Liver (tissue), 9 donors: Measurements from ENCODE around the gene FOXA2. TPM values are rescaled to one million over a fixed set of nuclear protein-coding genes. Genes with fewer than 3 reads are reported as not detected.

ENCODE experiments used
- DNase-seq: peaks from one replicate; pipeline ENCODE4 v3.0.0-alpha.2; 2017; ENCODE audit warnings: low spot score
- H3K27ac ChIP-seq, 2 donors: one replicate each; pipeline ENCODE4 v1.7.0; 2013; ENCODE audit warnings: inconsistent platforms in 2 of 2, low read length in 2 of 2, control low read depth in 1 of 2, low read depth in 1 of 2, mild to moderate bottlenecking in 1 of 2
- H3K27me3 ChIP-seq, 4 donors: one replicate each; pipeline versions ENCODE4 v1.6.1 to v1.7.0; 2013; ENCODE audit warnings: low read length in 3 of 4, inconsistent platforms in 1 of 4, mild to moderate bottlenecking in 1 of 4, moderate library complexity in 1 of 4; ENCODE audit not compliant: control insufficient read depth in 4 of 4, insufficient read depth in 4 of 4
- H3K36me3 ChIP-seq, 4 donors: one replicate each; pipeline versions ENCODE4 v1.6.1 to v1.7.0; 2013; ENCODE audit warnings: low read length in 3 of 4, mild to moderate bottlenecking in 3 of 4, low read depth in 1 of 4, moderate library complexity in 1 of 4; ENCODE audit not compliant: control insufficient read depth in 4 of 4, insufficient read depth in 3 of 4
- H3K4me1 ChIP-seq, 4 donors: one replicate each; pipeline versions ENCODE4 v1.6.1 to v1.7.0; 2013; ENCODE audit warnings: low read length in 3 of 4, mild to moderate bottlenecking in 3 of 4, moderate library complexity in 1 of 4; ENCODE audit not compliant: control insufficient read depth in 4 of 4, insufficient read depth in 4 of 4
- H3K4me3 ChIP-seq, 3 donors: one replicate each; pipeline versions ENCODE4 v1.6.1 to v1.7.0; 2013; ENCODE audit warnings: low read length in 3 of 3, control low read depth in 1 of 3, low read depth in 1 of 3, mild to moderate bottlenecking in 1 of 3
- H3K9ac ChIP-seq, 2 donors: one replicate each; pipeline ENCODE4 v1.7.0; 2013; ENCODE audit warnings: low read length in 2 of 2, mild to moderate bottlenecking in 2 of 2, moderate library complexity in 2 of 2, control low read depth in 1 of 2, low read depth in 1 of 2
- H3K9me3 ChIP-seq, 4 donors: one replicate each; pipeline versions ENCODE4 v1.6.1 to v1.7.0; 2013; ENCODE audit warnings: low read length in 3 of 4; ENCODE audit not compliant: control insufficient read depth in 4 of 4
- EGR1 ChIP-seq, 2 donors: IDR thresholded peaks; 2 replicates each; pipeline ENCODE4 v1.6.1; 2016 to 2018; ENCODE audit warnings: antibody characterized with exemption in 2 of 2, low read depth in 2 of 2
- FOXA1 ChIP-seq: IDR thresholded peaks from 2 replicates; pipeline ENCODE4 v1.6.1; 2016; ENCODE audit warnings: antibody characterized with exemption
- FOXA2 ChIP-seq: IDR thresholded peaks from 2 replicates; pipeline ENCODE4 v1.6.1; 2016; ENCODE audit warnings: antibody characterized with exemption
- GABPA ChIP-seq, 2 donors: IDR thresholded peaks in 1 of 2; conservative IDR thresholded peaks in 1 of 2; 2 replicates each; pipeline ENCODE4 v1.6.1; 2016; ENCODE audit warnings: antibody characterized with exemption in 2 of 2, mild to moderate bottlenecking in 1 of 2, moderate library complexity in 1 of 2
- HNF4A ChIP-seq, 2 donors: conservative IDR thresholded peaks; 2 replicates each; pipeline ENCODE4 v1.6.1; 2016; ENCODE audit warnings: antibody characterized with exemption in 2 of 2, mild to moderate bottlenecking in 2 of 2
- HNF4G ChIP-seq: IDR thresholded peaks from 2 replicates; pipeline ENCODE4 v1.6.1; 2016; ENCODE audit warnings: antibody characterized with exemption
- JUND ChIP-seq, 2 donors: IDR thresholded peaks; 2 replicates each; pipeline ENCODE4 v1.6.1; 2016; ENCODE audit warnings: antibody characterized with exemption in 2 of 2
- NR2F2 ChIP-seq: IDR thresholded peaks from 2 replicates; pipeline ENCODE4 v1.6.1; 2016; ENCODE audit warnings: antibody characterized with exemption
- RAD21 ChIP-seq, 2 donors: IDR thresholded peaks; 2 replicates each; pipeline ENCODE4 v1.6.1; 2016; ENCODE audit warnings: antibody characterized with exemption in 2 of 2, mild to moderate bottlenecking in 2 of 2
- RXRA ChIP-seq, 2 donors: IDR thresholded peaks; 2 replicates each; pipeline ENCODE4 v1.6.1; 2017 to 2018; ENCODE audit warnings: antibody characterized with exemption in 2 of 2, mild to moderate bottlenecking in 1 of 2
- SP1 ChIP-seq: IDR thresholded peaks from 2 replicates; pipeline ENCODE4 v1.6.1; 2018; ENCODE audit warnings: antibody characterized with exemption, mild to moderate bottlenecking
- TAF1 ChIP-seq: conservative IDR thresholded peaks from 2 replicates; pipeline ENCODE4 v1.6.1; 2016; ENCODE audit warnings: antibody characterized with exemption, mild to moderate bottlenecking
- YY1 ChIP-seq: IDR thresholded peaks from 2 replicates; pipeline ENCODE4 v1.6.1; 2016; ENCODE audit warnings: antibody characterized with exemption, mild to moderate bottlenecking
- WGBS: extraction: QIAGEN DNeasy Blood & Tissue Kit; methylation state at CpG from one replicate; pipeline ENCODE4 v1.1.7; 2013; 5-methylcytosine and 5-hydroxymethylcytosine counted together
- polyA plus RNA-seq, 2 donors: library from polyadenylated mRNA; stranded (reverse) in 1 of 2; unstranded in 1 of 2; fragments of 200-250 nt in 1 of 2; fragments of >200 nt in 1 of 2; fragmentation: Nextera tagmentation in 1 of 2; extraction: Ambion mirVana in 1 of 2; gene quantifications; one replicate each; pipeline versions ENCODE4 v1.2.1 to v1.2.3, GENCODE V29; 2013 to 2015
- total RNA-seq, 2 donors: library from RNA; depleted of rRNA; stranded (reverse); fragments of >200 nt; gene quantifications; one replicate each; pipeline ENCODE4 v1.2.3, GENCODE V29; 2014
- TF ChIP-seq, protein P1 (sequence below): IDR thresholded peaks from 2 replicates; pipeline ENCODE4 v1.6.1; 2016; ENCODE audit warnings: antibody characterized with exemption, mild to moderate bottlenecking
- TF ChIP-seq, protein P2 (sequence below): IDR thresholded peaks from 2 replicates; pipeline ENCODE4 v1.6.1; 2016; ENCODE audit warnings: antibody characterized with exemption
- TF ChIP-seq, protein P3 (sequence below): IDR thresholded peaks from 2 replicates; pipeline ENCODE4 v1.6.1; 2016; ENCODE audit warnings: antibody characterized with exemption
- TF ChIP-seq, protein P4 (sequence below): fragments of 150-350 bp; IDR thresholded peaks from 2 replicates; pipeline ENCODE4 v1.5.1; 2017; ENCODE audit warnings: improper control_type of control experiment, low read depth, low read length; ENCODE audit not compliant: missing input control
- donor health status: healthy.
- donor health status: healthy.
- donor health status: healthy.
- donor health status: healthy.
- donor health status: healthy.

The FOXA2 gene
- total and polyA plus RNA-seq, 4 donors: 5.2 to 12.7 (median 11.1) TPM

DNA sequence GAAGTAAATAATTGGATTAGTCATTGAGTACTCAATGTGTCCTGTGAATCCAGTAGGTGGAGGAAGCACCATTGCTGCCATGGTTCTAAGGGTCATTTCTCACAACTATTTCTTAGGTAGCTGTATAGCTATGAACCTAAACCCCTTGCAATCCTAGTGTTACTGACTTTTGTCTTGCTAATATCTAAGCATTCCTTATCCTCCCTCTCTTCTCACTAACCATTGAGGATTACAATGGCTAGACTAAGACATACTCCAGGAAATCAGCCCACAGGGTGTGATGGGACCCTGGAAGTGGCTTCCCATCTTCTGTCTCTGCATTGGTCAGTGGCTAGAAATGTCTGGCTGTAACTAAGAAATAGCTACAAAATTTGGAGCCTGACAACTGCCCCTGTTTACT, 27.3 kb upstream of the FOXA2 start (continued):
- TF ChIP-seq, protein P1, sequence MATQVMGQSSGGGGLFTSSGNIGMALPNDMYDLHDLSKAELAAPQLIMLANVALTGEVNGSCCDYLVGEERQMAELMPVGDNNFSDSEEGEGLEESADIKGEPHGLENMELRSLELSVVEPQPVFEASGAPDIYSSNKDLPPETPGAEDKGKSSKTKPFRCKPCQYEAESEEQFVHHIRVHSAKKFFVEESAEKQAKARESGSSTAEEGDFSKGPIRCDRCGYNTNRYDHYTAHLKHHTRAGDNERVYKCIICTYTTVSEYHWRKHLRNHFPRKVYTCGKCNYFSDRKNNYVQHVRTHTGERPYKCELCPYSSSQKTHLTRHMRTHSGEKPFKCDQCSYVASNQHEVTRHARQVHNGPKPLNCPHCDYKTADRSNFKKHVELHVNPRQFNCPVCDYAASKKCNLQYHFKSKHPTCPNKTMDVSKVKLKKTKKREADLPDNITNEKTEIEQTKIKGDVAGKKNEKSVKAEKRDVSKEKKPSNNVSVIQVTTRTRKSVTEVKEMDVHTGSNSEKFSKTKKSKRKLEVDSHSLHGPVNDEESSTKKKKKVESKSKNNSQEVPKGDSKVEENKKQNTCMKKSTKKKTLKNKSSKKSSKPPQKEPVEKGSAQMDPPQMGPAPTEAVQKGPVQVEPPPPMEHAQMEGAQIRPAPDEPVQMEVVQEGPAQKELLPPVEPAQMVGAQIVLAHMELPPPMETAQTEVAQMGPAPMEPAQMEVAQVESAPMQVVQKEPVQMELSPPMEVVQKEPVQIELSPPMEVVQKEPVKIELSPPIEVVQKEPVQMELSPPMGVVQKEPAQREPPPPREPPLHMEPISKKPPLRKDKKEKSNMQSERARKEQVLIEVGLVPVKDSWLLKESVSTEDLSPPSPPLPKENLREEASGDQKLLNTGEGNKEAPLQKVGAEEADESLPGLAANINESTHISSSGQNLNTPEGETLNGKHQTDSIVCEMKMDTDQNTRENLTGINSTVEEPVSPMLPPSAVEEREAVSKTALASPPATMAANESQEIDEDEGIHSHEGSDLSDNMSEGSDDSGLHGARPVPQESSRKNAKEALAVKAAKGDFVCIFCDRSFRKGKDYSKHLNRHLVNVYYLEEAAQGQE: no peak
- TF ChIP-seq JUND (IDR thresholded peaks at IDR 0.05): no peak
- TF ChIP-seq FOXA2: no peak
- no peak for TF ChIP-seq EGR1 (IDR thresholded peaks at IDR 0.05; ENCODE audit: low read depth in 2 of 2)

DNA sequence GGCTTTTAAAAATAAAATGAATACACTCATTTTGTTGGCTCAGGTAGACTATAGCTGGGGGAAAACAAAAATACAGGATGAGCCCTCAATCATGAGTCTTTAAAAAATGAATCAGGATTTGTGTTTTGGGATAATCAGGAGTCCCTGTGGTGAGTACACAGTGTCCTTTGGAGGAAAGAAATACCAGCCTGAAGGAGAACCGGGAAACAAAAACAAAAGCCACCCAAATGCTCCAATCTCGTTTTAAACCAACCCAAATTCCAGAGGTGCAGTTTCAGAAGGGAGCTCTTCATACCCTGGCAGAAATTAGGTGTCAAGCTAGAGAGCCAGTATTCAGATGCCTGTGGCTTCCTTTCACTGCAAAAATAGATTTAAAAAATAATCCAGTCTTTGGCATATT, 23.3 kb upstream of the FOXA2 start:
- TF ChIP-seq JUND (IDR thresholded peaks at IDR 0.05): no peak
- no peak for TF ChIP-seq NR2F2
- TF ChIP-seq, protein P2, sequence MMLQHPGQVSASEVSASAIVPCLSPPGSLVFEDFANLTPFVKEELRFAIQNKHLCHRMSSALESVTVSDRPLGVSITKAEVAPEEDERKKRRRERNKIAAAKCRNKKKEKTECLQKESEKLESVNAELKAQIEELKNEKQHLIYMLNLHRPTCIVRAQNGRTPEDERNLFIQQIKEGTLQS: no peak
- 29% methylated on average over 2 of the region's 2 CpGs for WGBS
- H3K9ac ChIP-seq: no peak overlapping the region
- no peak overlapping the region for H3K4me3 ChIP-seq
- no peak for DNase-seq
- no peaks in the 10 kb centered on the region for H3K9me3 ChIP-seq
- no peaks in the 10 kb centered on the region for H3K36me3 ChIP-seq
- no peaks in the 10 kb centered on the region for H3K4me1 ChIP-seq
- H3K27me3 ChIP-seq: no peaks in the 10 kb centered on the region
- H3K27ac ChIP-seq: no peak overlapping the region

DNA sequence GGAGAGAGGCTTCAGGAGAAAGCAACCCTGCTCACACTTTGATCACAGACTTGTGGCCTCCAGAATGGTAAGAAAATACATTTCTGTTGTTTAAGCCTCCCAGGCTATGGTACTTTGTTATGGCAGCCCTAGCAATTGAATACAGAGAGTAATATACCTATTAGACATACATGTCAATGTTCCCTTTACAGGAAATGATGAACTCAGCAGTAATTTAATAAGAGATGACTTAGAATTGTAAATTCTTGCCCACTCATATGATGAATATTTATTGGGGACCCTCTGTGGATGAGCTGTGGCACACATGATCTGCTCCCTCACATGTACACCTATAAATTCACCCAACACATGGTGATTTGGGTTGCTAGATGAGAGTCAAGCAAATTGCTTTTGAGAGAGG, 20.4 kb upstream of the FOXA2 start:
- Histone ChIP-seq H3K27me3 (no peaks in the 10 kb centered on the region), H3K4me3 (no peak overlapping the region), H3K36me3 (no peaks in the 10 kb centered on the region), H3K9me3 (no peaks in the 10 kb centered on the region), H3K4me1 (no peaks in the 10 kb centered on the region), H3K9ac (no peak overlapping the region), H3K27ac (no peak overlapping the region)
- TF ChIP-seq RXRA (IDR thresholded peaks at IDR 0.05) (no peak), SP1 (no peak), HNF4G (no peak), HNF4A (conservative IDR thresholded peaks at IDR 0.05) (no peak), GABPA (IDR thresholded peaks at IDR 0.05 in 1 of 2, conservative IDR thresholded peaks at IDR 0.05 in 1 of 2) (no peak), FOXA2 (no peak), NR2F2 (no peak), FOXA1 (no peak), TAF1 (no peak), JUND (IDR thresholded peaks at IDR 0.05) (no peak), RAD21 (IDR thresholded peaks at IDR 0.05) (no peak), YY1 (no peak)
- TF ChIP-seq, protein P3, sequence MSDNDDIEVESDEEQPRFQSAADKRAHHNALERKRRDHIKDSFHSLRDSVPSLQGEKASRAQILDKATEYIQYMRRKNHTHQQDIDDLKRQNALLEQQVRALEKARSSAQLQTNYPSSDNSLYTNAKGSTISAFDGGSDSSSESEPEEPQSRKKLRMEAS: no peak
- TF ChIP-seq, protein P1: no peak
- TF ChIP-seq, protein P4, sequence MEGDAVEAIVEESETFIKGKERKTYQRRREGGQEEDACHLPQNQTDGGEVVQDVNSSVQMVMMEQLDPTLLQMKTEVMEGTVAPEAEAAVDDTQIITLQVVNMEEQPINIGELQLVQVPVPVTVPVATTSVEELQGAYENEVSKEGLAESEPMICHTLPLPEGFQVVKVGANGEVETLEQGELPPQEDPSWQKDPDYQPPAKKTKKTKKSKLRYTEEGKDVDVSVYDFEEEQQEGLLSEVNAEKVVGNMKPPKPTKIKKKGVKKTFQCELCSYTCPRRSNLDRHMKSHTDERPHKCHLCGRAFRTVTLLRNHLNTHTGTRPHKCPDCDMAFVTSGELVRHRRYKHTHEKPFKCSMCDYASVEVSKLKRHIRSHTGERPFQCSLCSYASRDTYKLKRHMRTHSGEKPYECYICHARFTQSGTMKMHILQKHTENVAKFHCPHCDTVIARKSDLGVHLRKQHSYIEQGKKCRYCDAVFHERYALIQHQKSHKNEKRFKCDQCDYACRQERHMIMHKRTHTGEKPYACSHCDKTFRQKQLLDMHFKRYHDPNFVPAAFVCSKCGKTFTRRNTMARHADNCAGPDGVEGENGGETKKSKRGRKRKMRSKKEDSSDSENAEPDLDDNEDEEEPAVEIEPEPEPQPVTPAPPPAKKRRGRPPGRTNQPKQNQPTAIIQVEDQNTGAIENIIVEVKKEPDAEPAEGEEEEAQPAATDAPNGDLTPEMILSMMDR: no peak
- no peak for DNase-seq
